DND-41 (cell line): ENCODE measurements around the gene KNG1.

ENCODE experiments used
- CTCF ChIP-seq: IDR thresholded peaks from 2 replicates; pipeline ENCODE4 v1.5.1; 2012; ENCODE audit warnings: borderline replicate concordance, low read length, moderate library complexity, mild to moderate bottlenecking; ENCODE audit not compliant: poor library complexity, severe bottlenecking; ENCODE audit errors: extremely low read depth
- EZH2 ChIP-seq: IDR thresholded peaks from 3 replicates; pipeline ENCODE4 v1.6.1; 2012; ENCODE audit warnings: borderline replicate concordance, low read depth, mild to moderate bottlenecking, moderate library complexity, low read length, inconsistent platforms; ENCODE audit not compliant: severe bottlenecking

GRCh38 chr3:186693843-186694242 is 23.3 kb upstream of the KNG1 start:
- TF ChIP-seq EZH2, result no peak
- no peak for TF ChIP-seq CTCF
